Neural crest cell (in vitro differentiated cells): ENCODE data around the gene SRRM2. TPM values are rescaled to one million over a fixed set of nuclear protein-coding genes. Genes with fewer than 3 reads are reported as not detected.
A peak's percentile ranks its signal among the peaks of the same experiment; 100 is the strongest.

Source experiments
- DNase-seq: peaks from one replicate; pipeline ENCODE4 v3.0.0; 2021; ENCODE audit warnings: low read depth, mixed read lengths, low spot score
- H3K27ac Mint-ChIP-seq: one replicate; pipeline ENCODE4 v1.8.0; 2021; ENCODE audit warnings: mild to moderate bottlenecking, mixed read lengths; ENCODE audit not compliant: unreplicated experiment
- H3K27me3 Mint-ChIP-seq: 2 replicates; pipeline ENCODE4 v1.8.0; 2021; ENCODE audit warnings: low read depth, mild to moderate bottlenecking, mixed read lengths
- H3K36me3 Mint-ChIP-seq: 2 replicates; pipeline ENCODE4 v1.8.0; 2021; ENCODE audit warnings: low read depth, mild to moderate bottlenecking, mixed read lengths
- H3K4me1 Mint-ChIP-seq: 2 replicates; pipeline ENCODE4 v1.8.0; 2021; ENCODE audit warnings: mixed read lengths
- H3K4me3 Mint-ChIP-seq: one replicate; pipeline ENCODE4 v1.8.0; 2021; ENCODE audit warnings: mild to moderate bottlenecking, mixed read lengths
- H3K9me3 Mint-ChIP-seq: 2 replicates; pipeline ENCODE4 v1.8.0; 2021; ENCODE audit warnings: mixed read lengths
- CTCF ChIP-seq: fragments of 200-600 bp; sonication (generic); conservative IDR thresholded peaks from 2 replicates; pipeline ENCODE4 v1.5.0; 2021; ENCODE audit warnings: antibody characterized with exemption, mild to moderate bottlenecking
- total RNA-seq: library from RNA; stranded (reverse); gene quantifications from 2 replicates; pipeline ENCODE4 v1.2.1, GENCODE V29; 2021

Gene SRRM2
- total RNA-seq, 1 donor from 2014 or later, result 803 TPM

GRCh38 chr16:2753733-2754020, 1.2 kb downstream of the SRRM2 start:
- Mint-ChIP-seq H3K36me3 (peaks cover 33% of the 10 kb centered on the region), H3K4me3 (peak overlapping the region; percentile 96), H3K4me1 (peaks cover 59% of the 10 kb centered on the region), H3K9me3 (peaks cover under 1% of the 10 kb centered on the region), H3K27ac (peak overlapping the region; percentile 83), H3K27me3 (peaks cover 11% of the 10 kb centered on the region)
- no peak for TF ChIP-seq CTCF
- no peak for DNase-seq

- peaks cover 58% of the 10 kb centered on the region for H3K4me1 Mint-ChIP-seq
- peaks cover 11% of the 10 kb centered on the region for H3K27me3 Mint-ChIP-seq
- peak overlapping the region; percentile 96 for H3K4me3 Mint-ChIP-seq
- DNase-seq, result no peak
- H3K36me3 Mint-ChIP-seq, result peaks cover 48% of the 10 kb centered on the region
- peak overlapping the region; percentile 44 for H3K27ac Mint-ChIP-seq
- H3K9me3 Mint-ChIP-seq, result peaks cover 5% of the 10 kb centered on the region
- TF ChIP-seq CTCF, result no peak
These were observed 2.7 kb downstream of the SRRM2 start for GRCh38 chr16:2755158-2755557.

- no peak overlapping the region for H3K27ac Mint-ChIP-seq
- H3K27me3 Mint-ChIP-seq, result peaks cover 11% of the 10 kb centered on the region
- no peak for DNase-seq
- peaks cover 61% of the 10 kb centered on the region for H3K36me3 Mint-ChIP-seq
- peak overlapping the region; percentile 78 for H3K4me3 Mint-ChIP-seq
- peaks cover 11% of the 10 kb centered on the region for H3K9me3 Mint-ChIP-seq
- peaks cover 45% of the 10 kb centered on the region for H3K4me1 Mint-ChIP-seq
- no peak for TF ChIP-seq CTCF
These were observed 4.0 kb downstream of the SRRM2 start for GRCh38 chr16:2756288-2757015.

- no peak for DNase-seq
- Mint-ChIP-seq H3K9me3 (peaks cover 18% of the 10 kb centered on the region), H3K4me1 (peaks cover 41% of the 10 kb centered on the region), H3K36me3 (peaks cover 70% of the 10 kb centered on the region), H3K4me3 (peak overlapping the region; percentile 78), H3K27ac (no peak overlapping the region), H3K27me3 (peaks cover 8% of the 10 kb centered on the region)
- no peak for TF ChIP-seq CTCF
These were observed 4.9 kb downstream of the SRRM2 start for GRCh38 chr16:2757344-2757743.

- no peak overlapping the region for H3K27ac Mint-ChIP-seq
- peaks cover 94% of the 10 kb centered on the region for H3K36me3 Mint-ChIP-seq
- H3K4me1 Mint-ChIP-seq, result peaks cover 11% of the 10 kb centered on the region
- TF ChIP-seq CTCF, result no peak
- DNase-seq, result no peak
- H3K27me3 Mint-ChIP-seq, result no peaks in the 10 kb centered on the region
- no peak overlapping the region for H3K4me3 Mint-ChIP-seq
- peaks cover 35% of the 10 kb centered on the region for H3K9me3 Mint-ChIP-seq
These were observed 9.0 kb downstream of the SRRM2 start for GRCh38 chr16:2761472-2761871.
